Liver (tissue), 9 donors: ENCODE data around the gene HAUS8. TPM values are rescaled to one million over a fixed set of nuclear protein-coding genes. Genes with fewer than 3 reads are reported as not detected.

ENCODE experiments used
- DNase-seq: peaks from one replicate; pipeline ENCODE4 v3.0.0-alpha.2; 2017; ENCODE audit warnings: low spot score
- H3K27ac ChIP-seq, 2 donors: one replicate each; pipeline ENCODE4 v1.7.0; 2013; ENCODE audit warnings: inconsistent platforms in 2 of 2, low read length in 2 of 2, control low read depth in 1 of 2, low read depth in 1 of 2, mild to moderate bottlenecking in 1 of 2
- H3K27me3 ChIP-seq, 4 donors: one replicate each; pipeline versions ENCODE4 v1.6.1 to v1.7.0; 2013; ENCODE audit warnings: low read length in 3 of 4, inconsistent platforms in 1 of 4, mild to moderate bottlenecking in 1 of 4, moderate library complexity in 1 of 4; ENCODE audit not compliant: control insufficient read depth in 4 of 4, insufficient read depth in 4 of 4
- H3K36me3 ChIP-seq, 4 donors: one replicate each; pipeline versions ENCODE4 v1.6.1 to v1.7.0; 2013; ENCODE audit warnings: low read length in 3 of 4, mild to moderate bottlenecking in 3 of 4, low read depth in 1 of 4, moderate library complexity in 1 of 4; ENCODE audit not compliant: control insufficient read depth in 4 of 4, insufficient read depth in 3 of 4
- H3K4me1 ChIP-seq, 4 donors: one replicate each; pipeline versions ENCODE4 v1.6.1 to v1.7.0; 2013; ENCODE audit warnings: low read length in 3 of 4, mild to moderate bottlenecking in 3 of 4, moderate library complexity in 1 of 4; ENCODE audit not compliant: control insufficient read depth in 4 of 4, insufficient read depth in 4 of 4
- H3K4me3 ChIP-seq, 3 donors: one replicate each; pipeline versions ENCODE4 v1.6.1 to v1.7.0; 2013; ENCODE audit warnings: low read length in 3 of 3, control low read depth in 1 of 3, low read depth in 1 of 3, mild to moderate bottlenecking in 1 of 3
- H3K9ac ChIP-seq, 2 donors: one replicate each; pipeline ENCODE4 v1.7.0; 2013; ENCODE audit warnings: low read length in 2 of 2, mild to moderate bottlenecking in 2 of 2, moderate library complexity in 2 of 2, control low read depth in 1 of 2, low read depth in 1 of 2
- H3K9me3 ChIP-seq, 4 donors: one replicate each; pipeline versions ENCODE4 v1.6.1 to v1.7.0; 2013; ENCODE audit warnings: low read length in 3 of 4; ENCODE audit not compliant: control insufficient read depth in 4 of 4
- ATF3 ChIP-seq: IDR thresholded peaks from 2 replicates; pipeline ENCODE4 v1.6.1; 2016; ENCODE audit warnings: antibody characterized with exemption
- CTCF ChIP-seq: fragments of 150-350 bp; IDR thresholded peaks from 2 replicates; pipeline ENCODE4 v1.5.1; 2017; ENCODE audit warnings: improper control_type of control experiment, low read depth, low read length; ENCODE audit not compliant: missing input control
- EGR1 ChIP-seq, 2 donors: IDR thresholded peaks; 2 replicates each; pipeline ENCODE4 v1.6.1; 2016 to 2018; ENCODE audit warnings: antibody characterized with exemption in 2 of 2, low read depth in 2 of 2
- FOXA1 ChIP-seq: IDR thresholded peaks from 2 replicates; pipeline ENCODE4 v1.6.1; 2016; ENCODE audit warnings: antibody characterized with exemption
- FOXA2 ChIP-seq: IDR thresholded peaks from 2 replicates; pipeline ENCODE4 v1.6.1; 2016; ENCODE audit warnings: antibody characterized with exemption
- GABPA ChIP-seq, 2 donors: IDR thresholded peaks in 1 of 2; conservative IDR thresholded peaks in 1 of 2; 2 replicates each; pipeline ENCODE4 v1.6.1; 2016; ENCODE audit warnings: antibody characterized with exemption in 2 of 2, mild to moderate bottlenecking in 1 of 2, moderate library complexity in 1 of 2
- HNF4A ChIP-seq, 2 donors: conservative IDR thresholded peaks; 2 replicates each; pipeline ENCODE4 v1.6.1; 2016; ENCODE audit warnings: antibody characterized with exemption in 2 of 2, mild to moderate bottlenecking in 2 of 2
- HNF4G ChIP-seq: IDR thresholded peaks from 2 replicates; pipeline ENCODE4 v1.6.1; 2016; ENCODE audit warnings: antibody characterized with exemption
- JUND ChIP-seq, 2 donors: IDR thresholded peaks; 2 replicates each; pipeline ENCODE4 v1.6.1; 2016; ENCODE audit warnings: antibody characterized with exemption in 2 of 2
- MAX ChIP-seq: IDR thresholded peaks from 2 replicates; pipeline ENCODE4 v1.6.1; 2016; ENCODE audit warnings: antibody characterized with exemption
- NR2F2 ChIP-seq: IDR thresholded peaks from 2 replicates; pipeline ENCODE4 v1.6.1; 2016; ENCODE audit warnings: antibody characterized with exemption
- RAD21 ChIP-seq, 2 donors: IDR thresholded peaks; 2 replicates each; pipeline ENCODE4 v1.6.1; 2016; ENCODE audit warnings: antibody characterized with exemption in 2 of 2, mild to moderate bottlenecking in 2 of 2
- REST ChIP-seq: IDR thresholded peaks from 2 replicates; pipeline ENCODE4 v1.6.1; 2016; ENCODE audit warnings: antibody characterized with exemption, mild to moderate bottlenecking
- RXRA ChIP-seq, 2 donors: IDR thresholded peaks; 2 replicates each; pipeline ENCODE4 v1.6.1; 2017 to 2018; ENCODE audit warnings: antibody characterized with exemption in 2 of 2, mild to moderate bottlenecking in 1 of 2
- SP1 ChIP-seq: IDR thresholded peaks from 2 replicates; pipeline ENCODE4 v1.6.1; 2018; ENCODE audit warnings: antibody characterized with exemption, mild to moderate bottlenecking
- TAF1 ChIP-seq: conservative IDR thresholded peaks from 2 replicates; pipeline ENCODE4 v1.6.1; 2016; ENCODE audit warnings: antibody characterized with exemption, mild to moderate bottlenecking
- YY1 ChIP-seq: IDR thresholded peaks from 2 replicates; pipeline ENCODE4 v1.6.1; 2016; ENCODE audit warnings: antibody characterized with exemption, mild to moderate bottlenecking
- ZBTB33 ChIP-seq: IDR thresholded peaks from 2 replicates; pipeline ENCODE4 v1.6.1; 2016; ENCODE audit warnings: antibody characterized with exemption
- WGBS: extraction: QIAGEN DNeasy Blood & Tissue Kit; methylation state at CpG from one replicate; pipeline ENCODE4 v1.1.7; 2013; 5-methylcytosine and 5-hydroxymethylcytosine counted together
- polyA plus RNA-seq, 2 donors: library from polyadenylated mRNA; stranded (reverse) in 1 of 2; unstranded in 1 of 2; fragments of 200-250 nt in 1 of 2; fragments of >200 nt in 1 of 2; fragmentation: Nextera tagmentation in 1 of 2; extraction: Ambion mirVana in 1 of 2; gene quantifications; one replicate each; pipeline versions ENCODE4 v1.2.1 to v1.2.3, GENCODE V29; 2013 to 2015
- total RNA-seq, 2 donors: library from RNA; depleted of rRNA; stranded (reverse); fragments of >200 nt; gene quantifications; one replicate each; pipeline ENCODE4 v1.2.3, GENCODE V29; 2014
- donor health status: healthy.
- donor health status: healthy.
- donor health status: healthy.
- donor health status: healthy.
- donor health status: healthy.

The HAUS8 gene
- total and polyA plus RNA-seq, 4 donors: 3.3 to 5.7 (median 3.8) TPM

GRCh38 chr19:17092696-17093095 is 17.4 kb upstream of the HAUS8 start:
- no peak overlapping the region for H3K4me3 ChIP-seq
- 93% methylated on average over 2 of the region's 2 CpGs for WGBS
- peaks cover 5 to 11% (median 8%) of the 10 kb centered on the region in 4 donors for H3K4me1 ChIP-seq
- TF ChIP-seq YY1: no peak
- no peak for TF ChIP-seq ZBTB33
- TF ChIP-seq CTCF: no peak
- no peak for TF ChIP-seq FOXA2
- TF ChIP-seq HNF4G: no peak
- TF ChIP-seq JUND (IDR thresholded peaks at IDR 0.05): no peak
- TF ChIP-seq HNF4A (conservative IDR thresholded peaks at IDR 0.05): no peak
- TF ChIP-seq SP1: no peak
- TF ChIP-seq GABPA (IDR thresholded peaks at IDR 0.05 in 1 of 2, conservative IDR thresholded peaks at IDR 0.05 in 1 of 2): no peak
- no peak for TF ChIP-seq RXRA (IDR thresholded peaks at IDR 0.05)
- no peak for TF ChIP-seq REST
- no peak for TF ChIP-seq RAD21 (IDR thresholded peaks at IDR 0.05)
- no peak for TF ChIP-seq NR2F2
- TF ChIP-seq TAF1: no peak
- no peak for TF ChIP-seq MAX
- no peak for TF ChIP-seq ATF3
- TF ChIP-seq FOXA1: no peak
- no peak for TF ChIP-seq EGR1 (IDR thresholded peaks at IDR 0.05; ENCODE audit: low read depth in 2 of 2)
- no peak for DNase-seq
- H3K9me3 ChIP-seq: no peaks in the 10 kb centered on the region
- no peaks in the 10 kb centered on the region for H3K27me3 ChIP-seq
- no peaks in the 10 kb centered on the region for H3K36me3 ChIP-seq
- no peak overlapping the region for H3K27ac ChIP-seq
- H3K9ac ChIP-seq: no peak overlapping the region
